Ramos (cell line): Measurements from ENCODE around the gene MBNL3.

Experiments
- in situ Hi-C: fragments of 300-500 bp; cut with MboI; formaldehyde crosslinking; loops from one replicate; pipeline ENCODE4 v1.14.3; 2022; ENCODE audit warnings: low sequenced_read_pairs; ENCODE audit not compliant: unreplicated experiment

The MBNL3 gene, protein sequence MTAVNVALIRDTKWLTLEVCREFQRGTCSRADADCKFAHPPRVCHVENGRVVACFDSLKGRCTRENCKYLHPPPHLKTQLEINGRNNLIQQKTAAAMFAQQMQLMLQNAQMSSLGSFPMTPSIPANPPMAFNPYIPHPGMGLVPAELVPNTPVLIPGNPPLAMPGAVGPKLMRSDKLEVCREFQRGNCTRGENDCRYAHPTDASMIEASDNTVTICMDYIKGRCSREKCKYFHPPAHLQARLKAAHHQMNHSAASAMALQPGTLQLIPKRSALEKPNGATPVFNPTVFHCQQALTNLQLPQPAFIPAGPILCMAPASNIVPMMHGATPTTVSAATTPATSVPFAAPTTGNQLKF

DNA sequence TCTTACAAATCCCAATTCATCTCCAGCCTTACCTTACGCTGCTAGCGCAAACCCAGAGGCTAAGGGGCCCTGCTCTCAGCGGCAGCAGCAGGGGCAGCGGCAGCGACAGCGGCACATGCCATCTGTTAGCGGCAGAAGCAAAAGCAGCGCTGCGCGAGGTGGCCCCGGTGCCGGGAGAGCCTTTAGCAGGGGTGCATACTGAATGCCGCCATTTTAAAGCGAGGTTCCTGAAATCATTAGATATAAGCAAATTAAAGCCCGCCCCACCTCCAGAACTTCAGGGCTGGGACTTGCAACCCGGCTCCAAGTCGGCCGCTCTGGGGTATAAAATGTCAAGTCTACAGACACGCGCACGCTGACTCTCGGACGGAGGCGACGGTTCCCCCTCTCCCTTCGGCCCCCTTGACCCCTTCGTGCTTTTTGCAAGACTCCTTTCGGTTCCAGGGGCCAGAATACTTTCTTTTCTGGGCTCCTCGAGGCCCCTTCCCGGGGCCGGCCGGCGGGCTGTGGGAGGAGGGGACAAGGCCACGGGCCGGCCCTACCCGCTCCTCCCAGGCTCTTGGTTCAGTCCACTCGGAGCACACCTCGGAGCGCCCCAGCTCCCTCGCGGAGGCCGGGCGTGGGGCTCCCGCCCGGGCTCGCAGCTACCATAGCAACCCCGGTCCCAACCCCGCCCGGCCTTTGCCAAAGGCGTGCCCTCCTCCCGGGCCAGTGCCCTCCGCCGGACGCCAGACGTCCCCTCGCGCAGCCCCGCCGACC, at the start of gene MBNL3:
MBNL3 (minus strand) TSS at position 220 of the 759 bp plus-strand sequence. CDS start 49,427 bp downstream, outside the sequence.
- in situ Hi-C loops: no loop called here

DNA sequence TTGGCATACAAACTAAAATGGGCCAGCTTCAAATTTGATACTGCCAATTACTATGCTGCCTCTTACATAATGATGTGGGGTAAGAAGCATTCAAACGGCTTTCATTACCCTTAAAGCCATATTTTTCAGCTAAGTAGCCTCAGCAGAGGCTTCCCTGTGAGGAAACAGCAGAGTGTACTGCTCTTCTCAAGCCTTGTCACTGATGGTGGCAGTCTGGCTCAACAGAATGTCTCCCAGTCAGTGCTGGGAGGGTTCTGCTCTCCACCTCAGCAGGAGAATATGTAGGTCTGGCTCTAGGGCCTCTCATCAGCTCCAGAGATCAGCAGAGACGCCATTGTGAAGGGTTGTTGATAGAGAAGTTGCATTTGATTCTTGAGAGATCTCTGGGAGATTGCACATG, 44.6 kb upstream of the MBNL3 start:
- in situ Hi-C loops: no loop called here

DNA sequence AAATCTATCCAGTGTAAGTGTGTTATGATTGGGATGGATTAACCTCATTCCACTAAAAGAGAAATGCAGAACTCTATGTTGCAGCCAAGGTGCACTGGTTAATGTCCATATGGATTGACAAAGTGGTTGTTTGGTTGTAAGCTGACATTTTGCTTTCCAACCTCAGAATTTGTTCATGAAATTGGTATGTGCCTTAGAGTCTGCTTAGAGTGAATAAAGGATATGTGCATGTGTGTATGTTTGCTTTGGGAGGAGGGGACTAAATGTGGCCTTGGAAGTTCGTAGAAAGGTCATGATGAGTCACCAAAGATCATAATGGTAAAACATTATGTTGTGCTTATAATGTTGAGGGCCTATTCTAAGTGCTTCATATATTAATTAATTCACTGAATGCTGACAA, 44.1 kb upstream of the MBNL3 start:
- in situ Hi-C loops: no loop called here

DNA sequence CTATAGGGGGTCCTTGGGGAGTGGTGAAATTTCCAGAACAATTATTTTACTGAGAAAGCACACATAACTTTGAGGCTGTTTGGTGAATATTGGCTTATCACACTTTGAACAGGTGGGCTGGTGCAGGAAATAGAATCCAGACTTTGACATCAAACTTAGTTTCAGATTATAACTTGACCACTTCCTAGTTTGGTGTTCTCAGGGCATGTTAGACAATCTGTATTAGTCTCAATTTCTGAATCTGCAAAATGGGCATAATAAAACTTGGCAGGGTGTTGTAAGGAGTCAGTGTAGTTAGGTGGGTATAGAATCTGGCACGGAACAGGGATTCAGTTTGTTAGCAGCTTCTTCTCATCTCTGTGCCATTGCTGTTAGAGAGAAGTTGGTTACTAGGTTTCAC, 43.3 kb upstream of the MBNL3 start:
- in situ Hi-C loops: no loop called here

DNA sequence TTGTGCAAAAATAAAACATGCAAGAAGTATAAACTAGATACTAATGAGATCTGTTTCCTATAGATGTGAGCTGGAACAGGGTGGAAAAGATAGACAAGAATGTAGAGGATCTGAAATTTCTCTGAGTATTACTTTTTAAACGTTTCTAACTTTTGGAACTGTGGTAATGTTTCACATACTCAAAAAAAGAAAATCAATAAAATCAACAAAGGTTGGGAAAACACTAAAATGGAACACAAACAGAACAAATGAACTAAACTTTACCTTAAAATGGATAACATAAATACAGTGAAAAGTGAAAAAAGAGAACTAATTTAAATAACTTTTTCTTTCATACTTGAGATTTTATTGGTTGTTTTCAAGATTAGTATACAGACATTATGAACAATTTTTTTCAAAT, 32.0 kb upstream of the MBNL3 start:
- in situ Hi-C loops: no loop called here

DNA sequence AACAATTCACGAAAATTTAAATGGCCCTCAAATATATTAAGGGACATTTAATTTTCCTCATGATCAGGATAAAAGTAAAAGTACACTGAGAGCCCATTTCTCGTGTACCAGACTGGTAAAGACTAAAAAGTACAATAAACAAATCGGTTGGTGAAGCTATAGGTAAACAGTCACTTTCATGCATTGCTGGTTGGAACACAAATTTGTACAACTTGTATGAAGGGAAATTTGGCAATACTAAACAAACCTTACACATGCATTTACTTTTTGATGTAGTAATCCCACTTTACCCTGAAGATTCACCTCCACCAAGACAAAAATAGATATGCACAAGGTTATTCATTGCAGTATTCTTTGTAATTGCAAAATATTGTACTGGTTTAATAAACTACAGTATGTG, 31.4 kb upstream of the MBNL3 start:
- in situ Hi-C loops: no loop called here

DNA sequence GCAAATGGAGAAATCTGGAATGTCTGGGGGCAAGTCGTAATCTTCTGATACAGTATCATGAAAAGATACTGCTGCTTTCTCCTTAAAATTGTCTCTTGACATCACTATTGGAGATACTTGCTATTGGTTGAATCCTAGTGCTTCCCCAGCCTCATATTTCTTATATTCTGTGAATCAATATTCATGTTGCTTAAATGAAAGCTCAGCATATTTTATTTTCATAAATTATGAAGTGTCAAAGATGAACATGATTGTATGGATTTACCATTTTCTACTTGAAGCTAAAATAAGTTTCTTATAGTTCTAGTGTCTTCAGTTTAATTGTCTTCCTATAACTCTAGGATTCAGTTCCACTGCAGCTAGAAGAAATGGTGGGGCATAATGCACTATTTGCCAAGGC, 29.6 kb upstream of the MBNL3 start:
- in situ Hi-C loops: no loop called here

DNA sequence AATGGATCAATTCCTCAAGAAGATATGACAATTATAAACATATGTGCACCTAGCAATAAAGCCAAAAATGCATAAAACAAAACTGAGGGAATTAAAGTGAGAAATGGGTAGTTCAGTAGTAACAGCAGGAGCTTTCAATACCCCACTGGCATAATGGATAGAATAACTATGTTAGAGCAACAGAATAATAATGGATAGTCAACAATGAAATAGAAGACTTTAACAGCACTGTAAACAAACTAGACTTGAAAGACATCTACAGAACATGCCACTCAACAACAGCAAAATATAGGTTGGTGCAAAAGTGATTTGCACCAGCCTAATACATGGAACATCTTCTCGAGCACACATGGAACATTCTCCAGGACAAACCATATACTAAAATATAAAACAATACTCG, 20.0 kb upstream of the MBNL3 start:
- in situ Hi-C loops: no loop called here

DNA sequence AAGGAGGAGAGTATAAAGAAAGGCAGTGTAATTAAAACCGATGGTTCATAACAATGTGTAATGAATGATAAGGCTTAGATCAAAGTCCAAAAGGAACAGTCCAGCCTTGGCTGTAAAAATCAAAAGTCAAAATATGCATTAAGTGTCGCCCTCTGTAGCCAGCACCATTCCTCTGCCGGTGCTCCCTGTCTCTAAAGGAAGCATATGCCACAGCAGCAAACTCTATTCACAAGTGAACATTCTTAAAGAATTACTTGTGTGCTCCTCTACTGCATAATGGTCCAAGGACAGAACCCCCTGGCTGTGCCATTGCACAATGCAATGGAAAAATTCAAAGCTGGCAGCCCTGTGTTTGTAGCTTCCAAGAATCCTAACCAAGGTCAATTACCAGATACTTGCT, 16.3 kb upstream of the MBNL3 start:
- in situ Hi-C loops: no loop called here

DNA sequence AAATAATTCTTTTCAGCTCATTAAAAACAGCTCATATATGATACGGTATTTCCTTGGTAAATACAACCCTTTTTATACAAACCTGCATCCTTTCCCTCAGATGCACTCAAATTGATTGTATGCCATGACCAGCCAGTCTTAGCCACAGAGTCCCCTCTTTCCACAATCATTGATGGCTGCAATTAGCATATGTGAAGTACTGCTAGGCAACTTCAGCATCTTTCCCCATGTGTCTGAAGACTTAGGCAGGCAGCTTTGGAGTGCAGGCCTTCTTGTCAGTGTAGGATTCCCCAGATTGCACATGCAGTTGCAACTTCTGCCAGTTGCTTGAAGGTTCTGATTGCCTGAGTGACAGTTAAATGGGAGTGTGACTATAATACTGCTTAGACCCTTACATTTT, 15.6 kb upstream of the MBNL3 start:
- in situ Hi-C loops: no loop called here

DNA sequence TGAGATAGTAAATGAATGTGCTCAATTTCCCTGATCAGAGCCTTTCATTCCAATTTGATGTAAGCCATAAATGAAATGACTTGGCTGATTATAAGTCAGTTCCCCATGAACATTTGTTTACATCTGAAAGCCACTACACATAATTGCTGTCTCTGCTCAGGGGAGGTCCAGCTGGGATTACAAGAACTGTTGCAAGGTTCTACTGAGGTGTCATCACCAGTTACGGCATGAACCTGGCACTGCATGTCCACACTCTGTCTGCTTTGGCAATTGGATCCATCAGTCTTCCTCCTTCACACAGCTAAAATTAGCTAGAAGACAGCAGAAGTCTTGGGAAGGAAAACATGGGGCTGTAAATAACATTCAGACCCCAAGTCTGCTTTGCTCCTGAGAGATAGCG, 12.8 kb upstream of the MBNL3 start:
- in situ Hi-C loops: no loop called here

DNA sequence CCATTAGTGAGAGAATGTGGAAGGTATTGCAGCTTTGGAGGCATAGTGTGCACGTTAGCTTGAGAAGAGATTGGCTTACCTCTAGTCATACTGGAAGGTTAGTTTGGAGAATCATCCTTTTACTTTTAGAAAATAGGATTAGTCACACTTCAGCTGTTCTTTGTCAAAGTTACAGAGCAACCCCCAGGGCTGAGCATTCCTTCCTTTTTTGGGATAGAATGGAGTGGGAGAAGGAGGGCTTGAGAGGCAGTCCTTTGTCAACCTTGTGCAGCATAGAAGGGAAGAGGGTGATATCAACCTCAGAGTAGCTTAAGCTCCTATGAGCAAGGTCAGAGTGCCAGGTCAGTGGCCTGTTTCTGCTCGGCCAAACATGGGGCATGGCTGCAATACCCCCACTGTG, 8.6 kb upstream of the MBNL3 start:
- in situ Hi-C loops: no loop called here

DNA sequence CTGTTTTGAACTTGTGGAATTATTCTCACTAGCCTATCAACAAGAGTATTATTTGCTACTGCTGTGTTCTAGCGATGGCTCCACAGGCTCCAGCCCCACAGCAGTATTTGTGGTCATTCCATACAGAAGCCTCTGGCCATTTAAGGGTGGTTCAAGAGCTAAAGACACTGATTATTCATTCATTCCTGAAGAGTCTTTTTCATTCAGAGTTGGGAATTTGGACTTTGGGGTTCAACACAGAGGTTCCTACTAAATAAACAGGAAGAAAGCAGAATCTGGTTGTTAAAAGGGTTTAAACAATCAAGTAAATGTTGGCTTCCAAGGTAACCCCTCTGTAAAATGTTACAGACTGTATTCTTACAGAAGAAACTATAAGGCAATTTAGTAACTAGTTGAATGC, 4.3 kb upstream of the MBNL3 start:
- in situ Hi-C loops: no loop called here

DNA sequence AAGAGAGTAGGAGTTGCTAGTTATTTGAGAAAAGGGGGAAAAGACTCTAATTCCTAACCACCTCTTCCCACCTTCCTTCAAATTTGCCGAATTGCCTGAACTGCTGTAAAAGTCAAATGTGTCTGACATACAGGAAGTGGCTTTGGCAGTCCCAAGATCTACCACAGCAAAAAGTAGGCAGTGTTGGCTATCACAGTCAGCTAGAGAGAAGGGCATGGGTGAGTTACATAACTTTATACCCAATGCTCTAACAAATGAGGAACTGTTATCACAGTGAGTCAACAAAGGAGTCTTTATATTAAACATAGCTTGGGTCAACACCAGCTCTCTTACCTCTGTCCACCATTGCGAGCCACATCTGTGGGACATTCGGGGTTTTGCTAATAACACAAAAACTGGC, 2.4 kb upstream of the MBNL3 start:
- in situ Hi-C loops: no loop called here

DNA sequence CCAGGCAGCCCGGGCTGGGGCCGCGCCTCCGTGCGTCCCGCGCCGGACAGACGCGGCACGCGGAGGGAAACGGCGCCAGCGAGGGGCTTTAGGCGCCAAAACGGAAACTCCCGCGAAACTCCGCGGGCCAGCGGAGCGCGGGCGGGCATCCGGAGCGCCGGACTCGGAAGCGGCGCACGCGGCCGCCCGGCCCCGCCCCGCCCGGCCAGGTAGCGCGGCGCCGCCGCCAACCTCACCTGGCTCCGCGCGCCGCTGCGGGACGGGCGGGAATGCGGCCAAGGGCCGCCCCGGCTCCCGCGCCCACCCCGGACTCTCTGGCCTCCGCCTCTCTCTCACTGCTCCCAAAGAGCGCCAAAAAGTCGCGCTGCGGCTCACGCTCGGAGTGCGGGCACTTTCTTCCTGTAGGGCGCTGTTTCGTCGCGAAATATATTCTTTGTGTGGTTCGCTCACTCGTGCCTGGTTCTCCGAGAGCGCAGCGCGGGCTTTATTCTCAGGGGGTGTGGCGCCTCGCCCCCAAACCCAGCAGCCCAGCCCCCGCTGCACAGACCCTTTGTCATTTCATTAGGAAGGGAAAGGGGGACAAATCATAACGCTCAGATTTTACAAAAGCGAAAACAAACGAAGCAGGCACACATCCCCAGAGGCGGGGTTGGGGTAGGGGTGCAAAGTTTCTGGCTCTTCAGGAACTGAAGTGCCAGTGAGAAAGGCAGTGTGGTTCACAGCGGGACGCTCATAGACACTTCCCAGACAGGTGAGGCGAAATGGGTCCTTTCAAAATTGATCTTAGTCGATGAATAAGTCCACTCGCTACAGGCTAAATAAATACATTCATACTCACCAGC, 961 bp upstream of the MBNL3 start:
- in situ Hi-C loops: no loop called here

DNA sequence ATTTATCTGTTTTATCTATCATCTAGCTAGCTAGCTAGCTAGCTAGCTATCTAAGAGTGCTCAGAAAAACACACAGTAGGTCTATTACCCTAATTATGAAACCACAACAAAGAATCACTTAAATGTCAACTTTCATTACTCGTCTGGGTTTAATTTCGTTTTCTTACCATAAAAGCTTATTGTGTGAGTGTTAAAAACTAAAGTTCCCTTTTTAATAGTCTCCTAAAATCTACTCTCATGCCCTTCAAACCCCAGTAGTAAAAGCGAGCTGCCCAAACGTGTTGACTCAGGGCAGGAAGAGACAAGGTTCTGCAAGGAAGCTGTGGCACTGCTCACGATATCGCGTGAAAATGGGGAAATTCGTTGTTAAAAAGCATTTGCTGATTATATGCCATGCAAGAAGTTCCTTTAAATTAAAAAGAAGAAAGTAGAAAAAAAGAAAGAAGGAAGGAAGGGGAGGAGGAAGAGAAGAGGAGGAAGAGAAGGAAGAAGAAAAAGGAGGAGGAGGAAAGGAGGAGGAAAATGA, 595 bp downstream of the MBNL3 start:
- in situ Hi-C loops: no loop called here

DNA sequence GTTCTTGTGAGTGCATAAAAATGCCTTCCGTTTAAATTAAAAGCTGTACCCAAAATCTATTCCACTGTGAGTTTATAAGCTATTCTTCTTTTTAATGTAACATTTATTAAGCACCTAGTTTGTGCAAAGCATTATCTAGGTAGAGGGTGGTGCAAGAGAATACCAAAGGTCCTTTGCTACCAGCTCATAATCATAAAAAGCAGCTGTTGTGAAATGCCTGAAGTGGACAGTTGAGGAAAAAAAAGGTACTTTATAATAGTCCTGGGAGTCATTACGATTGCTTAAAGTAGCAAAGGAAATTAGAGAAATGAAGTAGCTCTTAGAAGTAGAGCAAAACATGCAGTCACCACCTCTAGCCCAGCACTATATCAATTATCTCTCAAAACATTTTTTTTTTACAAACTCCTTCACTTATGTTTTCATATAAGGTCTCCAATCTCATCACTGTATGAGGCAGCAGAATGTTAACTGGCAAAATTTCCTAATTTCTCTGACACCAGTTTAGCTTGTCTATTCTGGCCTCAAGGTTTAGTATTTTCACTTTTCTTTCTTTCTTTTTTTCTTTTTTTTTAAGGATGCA, 2.1 kb downstream of the MBNL3 start:
- in situ Hi-C loops: no loop called here

DNA sequence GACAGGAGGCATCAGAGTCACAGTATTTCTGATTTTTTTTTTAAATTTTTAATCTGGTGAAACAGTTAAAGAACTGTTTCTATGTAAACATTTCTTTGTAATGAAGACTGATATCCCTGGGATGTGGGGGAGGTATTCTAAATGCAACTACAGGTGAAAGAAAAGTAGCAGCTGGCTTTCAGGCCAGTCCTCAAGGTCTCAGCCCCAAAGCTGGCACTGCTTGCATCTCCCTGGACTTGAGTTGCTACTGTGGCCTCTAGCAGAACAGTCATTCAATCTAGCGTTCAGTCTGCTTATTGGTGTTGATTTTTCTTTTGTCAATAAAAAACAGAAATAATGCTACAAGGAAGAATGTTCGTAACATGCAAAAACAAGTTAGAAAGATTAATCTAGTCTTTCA, 4.9 kb downstream of the MBNL3 start:
- in situ Hi-C loops: no loop called here

DNA sequence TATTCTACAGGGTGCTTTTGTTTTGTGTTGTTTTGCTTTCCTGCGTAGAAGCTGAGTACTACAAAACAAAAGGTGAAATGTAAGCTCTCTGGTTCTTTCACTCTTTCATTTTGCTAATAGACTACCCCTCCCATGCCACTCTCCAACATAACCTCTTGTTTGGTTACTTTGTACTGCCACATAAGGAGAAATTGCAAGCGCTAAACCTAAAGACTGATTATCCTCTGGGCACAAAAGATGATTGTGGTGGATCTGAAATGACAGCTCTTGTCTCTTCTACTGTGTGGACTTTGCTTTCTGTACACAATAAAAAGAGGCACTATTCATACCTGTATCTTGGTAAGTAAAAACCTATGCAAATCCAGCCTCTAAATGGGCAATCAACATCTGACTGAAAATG, 5.3 kb downstream of the MBNL3 start:
- in situ Hi-C loops: no loop called here

DNA sequence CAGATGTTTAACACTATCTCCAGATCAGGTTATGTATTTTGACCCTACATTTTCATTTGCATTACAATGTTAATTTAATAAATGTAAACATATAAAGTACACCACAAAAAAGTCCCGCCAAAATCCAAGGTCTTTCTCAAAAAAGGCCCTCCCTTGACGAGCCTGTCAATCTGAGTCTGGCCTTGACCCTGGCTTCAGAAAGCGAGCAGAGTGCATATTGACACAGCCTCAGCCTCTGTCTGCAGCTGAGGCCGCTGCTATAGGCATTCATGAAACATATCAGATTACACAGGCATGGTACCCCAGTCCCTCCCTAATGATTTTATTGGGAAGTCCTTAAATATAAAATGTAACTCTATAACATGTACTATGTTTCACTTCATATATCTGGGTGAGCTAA, 6.2 kb downstream of the MBNL3 start:
- in situ Hi-C loops: no loop called here
